ENCODE data around the gene CRX.
"Not testable (repeated sequence)": the region's sequence is repeated elsewhere in the genome, so short reads cannot be mapped to it uniquely, and the experiment has no call there.

GRCh38 chr19:47879385-47879784 is 57.6 kb downstream of the CRX start:
- not testable (repeated sequence) for TF ChIP-seq POLR2A (IDR thresholded peaks at IDR 0.05; ENCODE audit: low read length); GATA1 (IDR thresholded peaks at IDR 0.05; ENCODE audit: low read depth, low read length)

Data from erythroblast (primary cell).